SU-DHL-6 (cell line): ENCODE results near the gene PPM1M.

Source experiments
- EZH2phosphoT487 ChIP-seq: fragments of 200-600 bp; sonication (generic), shearing (Covaris generic); conservative IDR thresholded peaks from 2 replicates; pipeline ENCODE4 v1.6.1; 2018; ENCODE audit warnings: mild to moderate bottlenecking, antibody characterized with exemption, low read length, moderate library complexity, mixed read lengths
- TF ChIP-seq, protein P1 (sequence below): fragments of 200-600 bp; sonication (generic); IDR thresholded peaks from one replicate; pipeline ENCODE4 v1.5.1; 2017; ENCODE audit warnings: antibody characterized with exemption, mild to moderate bottlenecking, low read length, moderate library complexity; ENCODE audit not compliant: insufficient read depth, poor library complexity, severe bottlenecking

- TF ChIP-seq, protein P1, sequence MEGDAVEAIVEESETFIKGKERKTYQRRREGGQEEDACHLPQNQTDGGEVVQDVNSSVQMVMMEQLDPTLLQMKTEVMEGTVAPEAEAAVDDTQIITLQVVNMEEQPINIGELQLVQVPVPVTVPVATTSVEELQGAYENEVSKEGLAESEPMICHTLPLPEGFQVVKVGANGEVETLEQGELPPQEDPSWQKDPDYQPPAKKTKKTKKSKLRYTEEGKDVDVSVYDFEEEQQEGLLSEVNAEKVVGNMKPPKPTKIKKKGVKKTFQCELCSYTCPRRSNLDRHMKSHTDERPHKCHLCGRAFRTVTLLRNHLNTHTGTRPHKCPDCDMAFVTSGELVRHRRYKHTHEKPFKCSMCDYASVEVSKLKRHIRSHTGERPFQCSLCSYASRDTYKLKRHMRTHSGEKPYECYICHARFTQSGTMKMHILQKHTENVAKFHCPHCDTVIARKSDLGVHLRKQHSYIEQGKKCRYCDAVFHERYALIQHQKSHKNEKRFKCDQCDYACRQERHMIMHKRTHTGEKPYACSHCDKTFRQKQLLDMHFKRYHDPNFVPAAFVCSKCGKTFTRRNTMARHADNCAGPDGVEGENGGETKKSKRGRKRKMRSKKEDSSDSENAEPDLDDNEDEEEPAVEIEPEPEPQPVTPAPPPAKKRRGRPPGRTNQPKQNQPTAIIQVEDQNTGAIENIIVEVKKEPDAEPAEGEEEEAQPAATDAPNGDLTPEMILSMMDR, result no peak
- no peak for TF ChIP-seq EZH2phosphoT487
Measured at GRCh38 chr3:52259448-52259847, 13.9 kb downstream of the PPM1M start.
